ENCODE results near the gene TNNT2. TPM values are rescaled to one million over a fixed set of nuclear protein-coding genes. Genes with fewer than 3 reads are reported as not detected.

Gene TNNT2
- total and polyA plus RNA-seq, 2 of the 13 experiments (the other 11 are each of a cell fraction or from before 2014, with no cell fraction given) = 0.20 to 0.63 TPM

- TF ChIP-seq ZNF75D (CRISPR knock-in tag; IDR thresholded peaks at IDR 0.05; ENCODE audit: borderline replicate concordance) (no peak), ZNF775 (CRISPR knock-in tag; IDR thresholded peaks at IDR 0.05; ENCODE audit: borderline replicate concordance) (no peak), BRCA1 (CRISPR knock-in tag; IDR thresholded peaks at IDR 0.05) (no peak), ELF4 (CRISPR knock-in tag; IDR thresholded peaks at IDR 0.05; ENCODE audit: borderline replicate concordance) (no peak)
Observed at GRCh38 chr1:201332616-201333335, 44.7 kb downstream of the TNNT2 start (continued).

GRCh38 chr1:201332021-201332420 lies 45.5 kb downstream of the TNNT2 start:
- Histone ChIP-seq H3K27ac (ENCODE audit: extremely low read length, insufficient read depth, low read length) (no peak overlapping the region), H3K4me2 (ENCODE audit: low read depth, low read length) (no peak overlapping the region), H3K79me2 (ENCODE audit: insufficient read depth, low read length) (no peaks in the 10 kb centered on the region), H3K4me3 (replicated peaks in 1 of 3; ENCODE audit: insufficient read depth in 1 of 3, low read depth in 2 of 3, low read length in 3 of 3) (no peak overlapping the region), H2AFZ (ENCODE audit: low read length) (no peak overlapping the region), H4K20me1 (ENCODE audit: insufficient read depth, low read length) (no peaks in the 10 kb centered on the region), H3K4me1 (ENCODE audit: insufficient read depth, low read length) (no peaks in the 10 kb centered on the region), H3K9me3 (ENCODE audit: low read length) (no peaks in the 10 kb centered on the region), H3K27me3 (ENCODE audit: control insufficient read depth in 1 of 2, insufficient read depth in 2 of 2, low read length in 2 of 2) (peaks cover 0 to 5% of the 10 kb centered on the region in 2 experiments; a peak in 1 of 5 replicates), H3K9ac (ENCODE audit: insufficient read depth, low read depth, low read length) (no peak overlapping the region), H3K36me3 (replicated peaks in 1 of 2; ENCODE audit: control insufficient read depth in 1 of 2, insufficient read depth in 2 of 2, low read length in 2 of 2) (no peaks in the 10 kb centered on the region)
- ChIA-PET POLR2A (no interaction called here), CTCF (ENCODE audit: low intra/inter-chr PET ratio, low total read pairs) (no interaction called here)
- DNase-seq (ENCODE audit: low spot score) (no peak), ATAC-seq (no peak), FAIRE-seq (no peak)
- TF ChIP-seq LBX2 (CRISPR knock-in tag; IDR thresholded peaks at IDR 0.05; ENCODE audit: borderline replicate concordance) (no peak), HBP1 (CRISPR knock-in tag; IDR thresholded peaks at IDR 0.05; ENCODE audit: low read depth) (no peak), THAP11 (CRISPR knock-in tag; IDR thresholded peaks at IDR 0.05) (no peak), ZC3H13 (CRISPR knock-in tag; IDR thresholded peaks at IDR 0.05) (no peak), NFIB (CRISPR knock-in tag; IDR thresholded peaks at IDR 0.05; ENCODE audit: borderline replicate concordance) (no peak)
- no TSS peak for BruUV-seq (replicated peaks)
- WGBS (ENCODE audit: low lambda C conversion rate) = 74% methylated on average over 5 of the region's 8 CpGs
- intact Hi-C loops (cut with micrococcal nuclease; ENCODE audit: unreplicated experiment) (no loop called here), in situ Hi-C loops (cut with HindIII; ENCODE audit: extremely low pct_ligation_motif_present, low pct_unique_long_range_greater_than_20kb) (no loop called here)
